HG03469 (cell line): Measurements from ENCODE around the gene ADCY10.
"Not testable (repeated sequence)": the region's sequence is repeated elsewhere in the genome, so short reads cannot be mapped to it uniquely, and the experiment has no call there.

Experiments
- ATAC-seq: cut with Tn5 transposase; IDR thresholded peaks from one replicate; pipeline ENCODE4 v1.9.1; 2021; ENCODE audit warnings: mild to moderate bottlenecking, moderate library complexity, moderate number of reproducible peaks; ENCODE audit not compliant: unreplicated experiment

Gene ADCY10

GRCh38 chr1:167862432-167863076 is 51.4 kb downstream of the ADCY10 start:
- ATAC-seq, result no peak

GRCh38 chr1:167861664-167862381 is 52.1 kb downstream of the ADCY10 start:
- ATAC-seq, result no peak

DNA sequence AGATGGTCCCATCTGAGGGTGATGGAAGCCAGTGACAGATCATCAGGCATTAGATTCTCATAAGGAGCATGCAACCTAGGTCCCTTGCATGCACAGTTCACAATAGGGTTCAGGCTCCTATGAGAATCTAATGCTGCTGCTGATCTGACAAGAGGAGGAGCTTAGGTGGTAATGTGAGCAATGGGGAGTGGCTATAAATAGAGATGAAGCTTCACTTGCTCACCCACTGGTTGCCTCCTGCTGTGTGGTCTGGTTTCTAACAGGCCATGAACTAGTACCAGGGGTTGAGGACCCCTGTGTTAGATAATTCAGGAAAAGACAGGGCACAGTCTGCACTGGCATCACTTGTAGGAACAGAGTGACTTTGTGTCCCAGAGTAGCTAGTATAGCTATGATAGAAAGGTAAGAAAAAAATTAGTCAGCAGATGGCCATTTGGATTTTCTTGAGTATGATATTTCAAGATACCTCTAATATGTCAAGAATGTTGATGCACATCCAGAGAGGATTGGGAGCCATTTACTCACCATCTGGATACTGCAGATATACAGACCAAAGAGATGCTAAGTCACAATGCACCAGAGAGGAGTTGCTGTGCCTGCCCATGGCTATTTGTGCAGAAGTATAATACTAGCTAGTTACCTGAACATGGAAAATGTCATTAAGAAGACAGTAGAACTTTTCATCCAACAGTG is 53.6 kb downstream of the ADCY10 start:
- no peak for ATAC-seq

GRCh38 chr1:167856711-167857418 is 57.1 kb downstream of the ADCY10 start:
- no peak for ATAC-seq

GRCh38 chr1:167854184-167854583 is 59.8 kb downstream of the ADCY10 start:
- no peak for ATAC-seq

DNA sequence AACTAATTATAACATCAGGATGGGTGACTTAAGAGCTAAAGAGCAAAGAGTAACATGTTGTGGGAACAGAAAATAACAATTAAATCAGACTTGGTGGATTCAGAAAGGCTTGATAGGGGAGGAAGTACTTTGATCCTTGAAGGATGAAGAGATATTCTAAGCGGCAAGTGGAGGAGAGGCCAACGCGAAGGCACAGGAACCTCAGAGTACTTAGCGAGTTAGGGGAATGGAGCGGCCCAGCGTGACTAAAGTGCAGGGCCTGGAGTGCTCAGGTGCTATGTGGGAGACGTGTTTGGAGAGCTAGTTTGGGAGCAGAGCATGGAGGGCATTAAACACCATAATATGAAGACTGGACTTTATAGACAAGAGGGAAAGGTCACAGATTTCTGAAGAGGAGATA is 64.3 kb downstream of the ADCY10 start:
- no peak for ATAC-seq

GRCh38 chr1:167842872-167843271 is 71.1 kb downstream of the ADCY10 start:
- no peak for ATAC-seq

DNA sequence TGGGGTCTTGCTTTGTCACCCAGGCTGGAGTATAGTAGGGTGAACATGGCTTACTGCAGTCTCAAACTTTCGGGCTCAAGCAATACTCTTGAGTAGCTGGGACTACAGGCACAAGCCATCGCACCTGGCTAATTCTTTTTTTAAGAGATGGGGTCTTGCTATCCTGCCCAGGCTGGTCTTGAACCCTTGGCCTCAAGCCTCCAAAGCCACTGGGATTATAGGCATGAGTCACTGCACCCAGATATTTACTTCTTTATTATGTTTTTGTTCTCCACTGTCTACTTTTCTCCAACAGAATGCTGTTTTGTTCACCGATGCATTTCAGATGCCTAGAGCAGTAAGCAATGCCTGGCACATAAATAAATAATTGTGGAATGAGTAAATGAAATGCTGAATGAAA is 72.4 kb downstream of the ADCY10 start:
- no peak for ATAC-seq

DNA sequence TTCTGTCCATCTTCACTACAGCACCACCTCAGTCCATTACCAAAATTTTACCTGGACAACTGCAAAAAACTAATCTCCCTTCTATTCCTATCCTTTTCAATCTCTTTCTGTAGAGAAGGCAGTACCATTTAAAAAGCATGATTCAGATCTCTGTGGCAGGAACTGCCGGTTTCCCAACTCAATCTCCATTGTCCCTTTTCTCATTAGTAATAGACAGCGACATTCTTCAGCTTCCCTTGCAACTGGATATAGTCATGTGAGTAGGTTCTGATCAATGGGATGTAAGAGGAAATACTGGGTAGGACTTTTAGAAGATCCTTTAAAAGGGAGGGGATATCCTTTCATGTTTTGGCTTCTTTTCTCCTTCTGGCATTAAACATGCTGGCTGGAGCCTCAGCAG is 74.9 kb downstream of the ADCY10 start:
- no peak for ATAC-seq

- ATAC-seq, result no peak
Observed at GRCh38 chr1:167837326-167837725, 76.6 kb downstream of the ADCY10 start.

DNA sequence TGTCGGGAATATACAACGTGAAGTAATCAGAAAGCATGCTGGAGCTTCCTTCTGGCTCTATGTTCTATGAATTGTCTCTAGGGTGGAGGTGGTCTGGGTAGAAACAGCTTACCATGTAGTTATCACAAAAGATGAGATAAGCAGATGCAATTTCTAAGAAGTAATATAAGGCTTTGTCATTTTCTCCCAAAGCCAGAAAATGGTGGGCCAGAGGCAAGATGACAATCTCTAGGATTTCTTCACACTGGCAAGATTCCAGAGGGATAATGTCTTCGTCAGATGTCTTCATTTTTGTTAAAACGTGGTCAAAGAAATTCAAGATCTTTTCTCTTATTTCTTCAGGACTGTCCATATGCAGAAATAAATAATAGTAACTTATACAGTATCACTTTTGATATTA is 77.7 kb downstream of the ADCY10 start:
- no peak for ATAC-seq

DNA sequence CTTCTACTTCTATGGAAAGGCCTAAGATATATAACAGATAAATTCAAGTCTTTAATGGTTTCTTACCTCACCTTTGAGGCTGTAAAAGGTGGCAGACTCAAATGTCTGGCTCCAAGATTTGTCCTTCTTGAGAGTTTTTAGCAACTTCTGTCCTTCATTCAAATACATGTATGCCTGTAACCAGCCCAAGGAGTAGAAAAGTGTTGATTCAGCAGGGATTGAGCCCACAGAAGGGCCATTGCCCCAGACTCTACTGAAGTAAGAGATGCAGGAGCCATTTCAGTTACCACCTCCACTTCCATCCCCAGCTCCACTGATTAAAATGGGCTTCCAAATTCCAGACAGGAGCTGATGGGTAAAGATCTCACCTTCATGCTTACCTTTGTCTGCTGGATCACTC is 80.0 kb downstream of the ADCY10 start:
- ATAC-seq, result no peak

DNA sequence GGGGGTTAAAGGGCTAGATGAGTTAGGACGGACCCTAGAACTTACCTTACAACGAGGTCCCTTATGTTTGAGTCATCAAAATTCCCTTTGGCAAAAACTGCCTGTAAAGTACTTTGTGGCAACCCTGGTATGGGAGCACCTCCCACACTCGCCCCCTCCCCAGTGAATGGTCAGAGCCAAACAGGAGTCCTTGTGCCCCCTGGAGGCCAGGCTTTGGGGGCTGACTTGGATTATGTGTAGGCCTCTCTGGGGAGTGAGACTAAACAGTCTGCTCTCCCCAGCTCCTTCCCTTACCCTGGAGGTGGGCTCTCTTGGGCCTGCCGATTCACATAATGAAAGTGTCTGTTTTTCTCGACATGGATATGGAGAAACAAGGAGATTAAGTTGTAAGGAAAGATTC is 81.2 kb downstream of the ADCY10 start:
- no peak for ATAC-seq

DNA sequence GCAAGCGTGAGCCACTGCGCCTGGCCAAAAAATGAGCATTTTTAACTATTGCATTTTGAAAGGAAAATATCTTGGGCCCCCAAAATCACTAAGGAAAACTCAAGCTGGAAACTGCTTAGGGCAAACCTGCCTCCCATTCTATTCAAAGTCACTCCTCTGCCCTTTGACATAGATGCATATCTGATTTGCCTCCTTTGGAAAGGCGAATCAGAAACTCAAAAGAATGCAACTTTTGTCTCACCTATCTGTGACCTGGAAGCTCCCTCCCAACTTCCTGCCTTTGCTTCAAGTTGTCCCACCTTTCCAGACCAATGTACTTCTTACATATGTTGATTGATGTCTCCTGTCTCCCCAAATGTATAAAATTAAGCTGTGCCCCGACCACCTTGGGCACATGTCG is 83.3 kb downstream of the ADCY10 start:
- not testable (repeated sequence) for ATAC-seq

DNA sequence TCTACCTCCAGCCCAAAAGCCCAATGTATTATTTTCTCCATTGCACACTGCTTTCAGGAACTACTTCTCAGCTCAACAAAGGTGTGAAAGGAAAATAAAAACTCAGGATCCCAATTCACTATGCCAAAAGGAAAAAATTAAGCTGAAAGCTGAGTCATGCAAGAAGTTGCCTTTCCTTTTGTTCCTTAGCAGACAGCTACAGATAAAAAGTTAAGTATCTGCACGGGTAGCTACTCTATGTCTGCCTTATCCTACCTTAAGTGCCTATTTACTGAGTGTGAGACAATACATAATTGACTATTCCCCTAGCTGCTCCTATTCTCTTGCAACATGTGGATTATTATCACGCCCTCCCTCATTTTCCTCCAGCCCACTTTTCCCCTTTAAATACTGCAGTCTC is 84.1 kb downstream of the ADCY10 start:
- ATAC-seq, result no peak

DNA sequence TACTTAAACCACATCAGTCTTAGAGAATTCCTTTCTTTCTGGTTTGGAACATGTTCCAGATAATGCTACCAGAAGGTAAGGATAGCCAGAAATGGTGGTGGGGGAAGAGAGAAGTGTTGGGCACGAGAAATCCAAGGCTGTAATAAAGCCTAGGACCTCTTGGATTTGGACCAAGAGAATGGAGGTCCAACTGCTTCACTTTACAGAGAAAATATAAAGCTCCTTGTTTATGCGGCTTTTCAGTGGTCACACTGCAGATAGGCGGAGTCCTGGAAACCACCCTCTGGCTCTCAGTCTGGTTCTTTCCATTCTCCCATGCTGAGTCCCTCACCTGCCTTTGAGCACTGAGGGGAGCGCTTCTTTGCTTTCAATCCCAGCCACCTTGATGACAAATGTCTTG is 87.8 kb downstream of the ADCY10 start:
- ATAC-seq, result no peak

DNA sequence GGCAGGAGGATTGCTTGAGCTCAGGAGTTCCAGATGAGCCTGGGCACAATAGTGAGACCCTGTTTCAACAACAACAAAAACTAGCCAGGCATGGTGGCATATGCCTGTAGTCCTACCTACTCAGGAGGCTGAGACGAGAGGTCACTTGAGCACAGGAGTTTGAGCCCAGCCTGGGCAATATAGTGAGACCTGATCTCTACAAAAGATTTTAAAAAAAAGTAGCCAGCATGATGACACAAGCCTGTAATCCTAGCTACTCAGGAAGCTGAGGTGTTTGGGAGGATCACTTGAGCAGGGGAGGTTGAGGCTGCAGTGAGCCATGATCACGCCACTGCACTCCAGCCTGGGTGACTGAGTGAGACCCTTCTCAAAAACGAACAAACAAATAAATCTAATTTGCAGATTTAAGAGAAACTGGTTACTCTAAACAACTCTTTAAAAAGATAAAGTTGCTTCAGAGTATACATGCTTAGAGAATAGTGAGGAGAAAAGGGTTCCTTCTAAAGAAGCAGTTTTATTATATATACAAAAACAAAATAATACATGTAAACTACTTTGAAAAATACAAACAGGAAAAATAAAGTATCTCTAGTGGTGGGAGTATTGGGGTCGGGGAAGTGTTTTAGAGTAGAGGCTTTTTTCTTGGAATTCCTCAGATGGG is 88.4 kb downstream of the ADCY10 start:
- no peak for ATAC-seq

GRCh38 chr1:167824163-167824794 is 89.7 kb downstream of the ADCY10 start:
- no peak for ATAC-seq

DNA sequence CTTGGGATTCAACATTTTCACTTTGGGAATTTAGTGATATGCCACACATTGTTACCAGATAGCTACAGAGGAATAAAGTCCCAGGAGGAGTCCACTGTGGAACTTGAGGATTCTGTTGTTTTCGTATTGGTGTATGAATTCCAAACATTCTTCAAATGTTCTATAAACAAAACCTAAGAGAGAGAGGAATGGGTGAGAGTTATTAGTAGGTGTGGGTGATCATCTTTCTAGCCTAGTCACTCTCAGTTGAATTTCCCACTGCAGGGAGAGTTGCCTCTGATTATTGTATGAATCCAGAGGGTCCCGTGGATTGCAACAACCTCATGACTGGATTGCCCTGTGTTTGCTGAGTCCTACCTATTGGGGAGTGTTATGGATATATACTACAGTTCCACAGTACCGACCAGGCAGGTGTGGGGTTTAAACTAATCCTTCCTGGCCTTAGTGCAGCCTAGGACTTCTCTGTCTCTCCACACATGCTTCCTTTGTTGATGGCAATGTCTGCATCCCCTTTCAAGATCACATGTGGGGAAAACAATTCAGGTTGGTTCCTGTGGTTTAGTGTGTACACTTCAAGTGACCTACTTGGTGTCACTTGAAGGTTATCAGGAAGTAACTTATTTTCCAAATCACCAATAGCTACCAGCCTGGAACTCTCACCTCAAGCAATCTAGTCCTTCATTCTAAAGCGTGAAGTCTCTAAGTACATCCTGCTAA is 91.8 kb downstream of the ADCY10 start:
- ATAC-seq, result no peak

DNA sequence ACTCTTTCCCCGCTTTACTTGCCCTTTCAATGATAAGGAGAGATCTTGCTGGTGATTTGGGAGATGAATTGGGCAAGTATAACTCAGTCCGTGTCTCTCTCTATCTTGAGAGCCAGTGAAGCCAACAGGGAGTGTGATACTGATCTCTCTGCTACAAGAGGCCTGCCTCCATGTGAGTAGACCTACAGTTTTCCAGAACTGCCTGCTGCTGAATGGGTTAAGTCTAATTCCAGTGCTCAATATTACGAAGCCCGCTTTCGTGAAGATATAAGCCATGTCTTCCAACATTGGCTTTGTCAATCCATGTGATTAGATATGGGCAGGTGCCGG is 92.6 kb downstream of the ADCY10 start:
- ATAC-seq, result no peak
